IMR-90 (cell line): ENCODE results near the gene QKI. TPM values are rescaled to one million over a fixed set of nuclear protein-coding genes. Genes with fewer than 3 reads are reported as not detected.
A peak's percentile ranks its signal among the peaks of the same experiment; 100 is the strongest.

Source experiments
- ATAC-seq: fragments of 200-7000 bp; cut with Tn5 transposase; 2 replicates; pipeline ENCODE4 v1.9.1; 2020; ENCODE audit warnings: low read depth, mild to moderate bottlenecking, moderate library complexity
- BruUV-seq: library from RNA; stranded (reverse); fragments of 400-500 nt; replicated peaks from 2 replicates; lab custom pipeline; 2021; lab: Mats Ljungman, UMichigan
- CTCF ChIA-PET: fragments of 300-600 bp; formaldehyde crosslinking; extraction: SDS; loops from one replicate; lab custom pipeline; 2021; ENCODE audit warnings: antibody characterized with exemption; lab: Yijun Ruan, JAX
- POLR2A ChIA-PET: fragments of 300-600 bp; sonication (Branson Sonifier 250); formaldehyde crosslinking; loops from one replicate; lab custom pipeline; 2022; ENCODE audit warnings: antibody characterized with exemption; ENCODE audit not compliant: unreplicated experiment; lab: Charles Lee
- DNase-seq: peaks from one replicate; pipeline ENCODE4 v3.0.0; 2013
- H2AFZ ChIP-seq: replicated peaks from 2 replicates; pipeline ENCODE3; 2013; ENCODE audit warnings: low read length, mild to moderate bottlenecking; ENCODE audit not compliant: poor library complexity
- H2AK5ac ChIP-seq: 2 replicates; pipeline ENCODE4 v1.6.1; 2013; ENCODE audit warnings: low read depth, low read length, inconsistent platforms
- H2AK9ac ChIP-seq: replicated peaks from 2 replicates; pipeline ENCODE3; 2013; ENCODE audit warnings: mild to moderate bottlenecking, low read depth, low read length, moderate library complexity; ENCODE audit not compliant: poor library complexity
- H2BK120ac ChIP-seq: 2 replicates; pipeline ENCODE4 v1.6.1; 2013; ENCODE audit warnings: low read depth, low read length, inconsistent platforms
- H2BK15ac ChIP-seq: 3 replicates; pipeline ENCODE4 v1.6.1; 2013; ENCODE audit warnings: low read depth, low read length, inconsistent platforms
- H2BK20ac ChIP-seq: 2 replicates; pipeline ENCODE4 v1.6.1; 2013; ENCODE audit warnings: low read depth, mild to moderate bottlenecking, inconsistent platforms, low read length, moderate library complexity
- H2BK5ac ChIP-seq: 2 replicates; pipeline ENCODE4 v1.6.1; 2013; ENCODE audit warnings: mild to moderate bottlenecking, low read depth, low read length, inconsistent platforms; ENCODE audit not compliant: poor library complexity, severe bottlenecking
- H3K14ac ChIP-seq: replicated peaks from 2 replicates; pipeline ENCODE4 v1.6.1; 2013; ENCODE audit warnings: low read depth, low read length, inconsistent platforms
- H3K18ac ChIP-seq: 2 replicates; pipeline ENCODE4 v1.6.1; 2013; ENCODE audit warnings: low read depth, low read length, control low read depth
- H3K23ac ChIP-seq: 2 replicates; pipeline ENCODE4 v1.6.1; 2013; ENCODE audit warnings: low read depth, low read length, inconsistent platforms
- H3K27ac ChIP-seq: 2 replicates; pipeline ENCODE4 v1.5.1; 2013; ENCODE audit warnings: mild to moderate bottlenecking, control low read depth, low read length; ENCODE audit not compliant: insufficient read depth
- H3K27me3 ChIP-seq: 2 replicates; pipeline ENCODE4 v1.6.1; 2013; ENCODE audit warnings: low read length; ENCODE audit not compliant: control insufficient read depth, insufficient read depth
- H3K36me3 ChIP-seq: 2 replicates; pipeline ENCODE4 v1.6.1; 2013; ENCODE audit warnings: low read length, mixed read lengths; ENCODE audit not compliant: control insufficient read depth, insufficient read depth
- H3K4ac ChIP-seq: 2 replicates; pipeline ENCODE4 v1.6.1; 2013; ENCODE audit warnings: low read depth, low read length, inconsistent platforms
- H3K4me1 ChIP-seq: 2 replicates; pipeline ENCODE4 v1.6.1; 2013; ENCODE audit warnings: low read length, mixed read lengths; ENCODE audit not compliant: control insufficient read depth, insufficient read depth
- H3K4me2 ChIP-seq: 2 replicates; pipeline ENCODE4 v1.6.1; 2013; ENCODE audit warnings: low read depth, mild to moderate bottlenecking, control low read depth, low read length, moderate library complexity
- H3K4me3 ChIP-seq: 2 replicates; pipeline ENCODE4 v1.5.1; 2013; ENCODE audit warnings: low read depth, mild to moderate bottlenecking, control low read depth, low read length, moderate library complexity; ENCODE audit not compliant: insufficient read depth
- H3K56ac ChIP-seq: 2 replicates; pipeline ENCODE4 v1.6.1; 2013; ENCODE audit warnings: low read length, inconsistent platforms; ENCODE audit not compliant: insufficient read depth; ENCODE audit errors: extremely low read depth
- H3K79me1 ChIP-seq, 2 experiments: 2 replicates each; pipeline ENCODE4 v1.6.1; 2013; ENCODE audit warnings: low read length in 2 of 2, inconsistent platforms in 1 of 2, low read depth in 1 of 2
- H3K9ac ChIP-seq: 2 replicates; pipeline ENCODE4 v1.6.1; 2013; ENCODE audit warnings: low read depth, low read length, control low read depth
- H3K9me1 ChIP-seq: 2 replicates; pipeline ENCODE4 v1.6.1; 2013; ENCODE audit warnings: low read length, inconsistent platforms; ENCODE audit not compliant: insufficient read depth
- H3K9me3 ChIP-seq: 2 replicates; pipeline ENCODE4 v1.6.1; 2013; ENCODE audit warnings: low read length; ENCODE audit not compliant: control insufficient read depth, insufficient read depth
- H4K20me1 ChIP-seq: 2 replicates; pipeline ENCODE4 v1.6.1; 2013; ENCODE audit warnings: low read length, inconsistent platforms; ENCODE audit not compliant: insufficient read depth
- H4K5ac ChIP-seq: 2 replicates; pipeline ENCODE4 v1.6.1; 2013; ENCODE audit warnings: mild to moderate bottlenecking, low read depth, low read length, control low read depth
- H4K8ac ChIP-seq, 2 experiments: 2 replicates each; pipeline ENCODE4 v1.6.1; 2013; ENCODE audit warnings: low read depth in 2 of 2, low read length in 2 of 2, control low read depth in 1 of 2, inconsistent platforms in 1 of 2
- H4K91ac ChIP-seq: 2 replicates; pipeline ENCODE4 v1.6.1; 2013; ENCODE audit warnings: low read depth, low read length, inconsistent platforms; ENCODE audit not compliant: insufficient read depth
- BHLHE40 ChIP-seq: fragments of 150-350 bp; IDR thresholded peaks from 2 replicates; pipeline ENCODE4 v1.6.1; 2016; ENCODE audit warnings: mild to moderate bottlenecking, low read depth, low read length
- CEBPB ChIP-seq: IDR thresholded peaks from 2 replicates; pipeline ENCODE4 v1.6.1; 2012; ENCODE audit warnings: low read depth, low read length, improper control_type of control experiment
- CHD1 ChIP-seq: IDR thresholded peaks from 2 replicates; pipeline ENCODE4 v1.6.1; 2012; ENCODE audit warnings: low read depth, low read length, improper control_type of control experiment
- CTCF ChIP-seq: conservative IDR thresholded peaks from 2 replicates; pipeline ENCODE4 v1.5.1; 2012; ENCODE audit warnings: mild to moderate bottlenecking, low read depth, low read length, improper control_type of control experiment
- ELK1 ChIP-seq: fragments of 150-350 bp; IDR thresholded peaks from 2 replicates; pipeline ENCODE4 v1.6.1; 2016; ENCODE audit warnings: low read depth, mild to moderate bottlenecking, low read length, moderate library complexity, borderline replicate concordance
- FOS ChIP-seq: fragments of 150-350 bp; IDR thresholded peaks from 2 replicates; pipeline ENCODE4 v1.6.1; 2016; ENCODE audit warnings: low read depth, low read length
- MAFK ChIP-seq: IDR thresholded peaks from 2 replicates; pipeline ENCODE4 v1.6.1; 2012; ENCODE audit warnings: low read depth, low read length, improper control_type of control experiment
- MAZ ChIP-seq: IDR thresholded peaks from 2 replicates; pipeline ENCODE4 v1.6.1; 2012; ENCODE audit warnings: low read depth, mild to moderate bottlenecking, low read length, improper control_type of control experiment, moderate library complexity, borderline replicate concordance
- MXI1 ChIP-seq: IDR thresholded peaks from 2 replicates; pipeline ENCODE4 v1.6.1; 2012; ENCODE audit warnings: low read depth, mild to moderate bottlenecking, low read length, moderate library complexity, borderline replicate concordance
- NFE2L2 ChIP-seq: fragments of 150-350 bp; IDR thresholded peaks from 2 replicates; pipeline ENCODE4 v1.6.1; 2016; ENCODE audit warnings: low read depth, mild to moderate bottlenecking, low read length
- POLR2A ChIP-seq: IDR thresholded peaks from 2 replicates; pipeline ENCODE4 v1.6.1; 2012; ENCODE audit warnings: mild to moderate bottlenecking, low read depth, low read length
- RAD21 ChIP-seq: IDR thresholded peaks from 2 replicates; pipeline ENCODE4 v1.6.1; 2012; ENCODE audit warnings: low read length, improper control_type of control experiment
- RCOR1 ChIP-seq: IDR thresholded peaks from 2 replicates; pipeline ENCODE4 v1.6.1; 2012; ENCODE audit warnings: mild to moderate bottlenecking, low read length, improper control_type of control experiment; ENCODE audit not compliant: insufficient replicate concordance
- RFX5 ChIP-seq: IDR thresholded peaks from 2 replicates; pipeline ENCODE4 v1.8.0; 2012; ENCODE audit warnings: low read depth, mild to moderate bottlenecking, low read length, moderate library complexity
- SMC3 ChIP-seq: fragments of 150-350 bp; IDR thresholded peaks from 2 replicates; pipeline ENCODE4 v1.6.1; 2016; ENCODE audit warnings: low read depth, mild to moderate bottlenecking, antibody characterized with exemption, low read length, moderate library complexity
- USF2 ChIP-seq: fragments of 150-350 bp; IDR thresholded peaks from 2 replicates; pipeline ENCODE4 v1.6.1; 2017; ENCODE audit warnings: mild to moderate bottlenecking, antibody characterized with exemption, low read length, low read depth
- WGBS, 2 experiments: methylation state at CpG; one replicate each; pipeline versions ENCODE4 v1.1.5 to v1.1.7; 2013; ENCODE audit warnings: missing lambda C conversion rate in 2 of 2; ENCODE audit not compliant: insufficient read length in 1 of 2; ENCODE audit errors: extremely low coverage in 2 of 2; 5-methylcytosine and 5-hydroxymethylcytosine counted together
- dilution Hi-C: fragments of 300-500 bp; cut with HindIII; formaldehyde crosslinking; loops from one replicate; pipeline ENCODE4 v1.14.3; 2018; ENCODE audit warnings: low sequenced_read_pairs; ENCODE audit not compliant: unreplicated experiment
- in situ Hi-C: fragments of 300-500 bp; cut with MboI; formaldehyde crosslinking; loops from 3 replicates; pipeline ENCODE4 v1.14.3; 2019; ENCODE audit warnings: low sequenced_read_pairs, inconsistent platforms, mixed read lengths
- intact Hi-C: fragments of 100-400 bp; cut with micrococcal nuclease; formaldehyde crosslinking; loops from 2 replicates; pipeline ENCODE4 v1.10.0; 2022
- polyA plus RNA-seq, 3 experiments: library from polyadenylated mRNA; depleted of rRNA; stranded (reverse); fragments of >200 nt; gene quantifications; 2 replicates each; pipeline ENCODE4 v1.2.3, GENCODE V29; 2012; ENCODE audit warnings: low replicate concordance in 1 of 3
- total RNA-seq: library from RNA; depleted of rRNA; stranded (reverse); fragments of >200 nt; gene quantifications from 2 replicates; pipeline ENCODE4 v1.2.3, GENCODE V29; 2012

QKI gene
- total and polyA plus RNA-seq, 2 of the 4 experiments (the other 2 are of a cell fraction): 112 to 232 TPM

- in situ Hi-C loops (loop anchor here (10.0 kb wide), 1 partner anchor 516 kb away; no protein-coding TSS in a partner anchor), intact Hi-C loops (loop anchor here (5.0 kb wide), 1 partner anchor 429 kb away; no protein-coding TSS in a partner anchor), dilution Hi-C loops (no loop called here)
- no peak overlapping the region for H2BK20ac ChIP-seq
- ChIA-PET CTCF (no interaction called here), POLR2A (no interaction called here)
- no CpG with 5 or more reads among the region's 3 CpGs for WGBS, 2 experiments
- no TSS peak for BruUV-seq
- H3K14ac ChIP-seq: no peak overlapping the region
- H3K9me1 ChIP-seq: peaks cover 3% of the 10 kb centered on the region; the same call in 1 of the 2 replicates
- no peaks in the 10 kb centered on the region for H3K27me3 ChIP-seq
- DNase-seq (peak; percentile 27), ATAC-seq (peak; percentile 51)
- no peak overlapping the region for H2AK5ac ChIP-seq
- H3K36me3 ChIP-seq: no peaks in the 10 kb centered on the region
- H3K18ac ChIP-seq: no peak overlapping the region
- H3K4ac ChIP-seq: no peak overlapping the region
- H3K79me1 ChIP-seq: peaks cover 8 to 43% of the 10 kb centered on the region in 2 experiments
- H3K4me1 ChIP-seq: 0 out of 2 replicates have a peak, but pooled peaks cover 2% of the 10 kb centered on the region
- no peak overlapping the region for H2AK9ac ChIP-seq
- peaks cover 81% of the 10 kb centered on the region for H4K20me1 ChIP-seq
- no peak overlapping the region for H4K8ac ChIP-seq
- TF ChIP-seq RAD21 (no peak), POLR2A (no peak), USF2 (no peak), CTCF (no peak), MAFK (no peak), FOS (no peak), RFX5 (no peak), ELK1 (no peak), MAZ (no peak), RCOR1 (no peak), SMC3 (no peak), MXI1 (no peak), CEBPB (no peak), NFE2L2 (no peak), CHD1 (no peak), BHLHE40 (no peak)
- no peak overlapping the region for H3K9ac ChIP-seq
- H3K23ac ChIP-seq: no peak overlapping the region
- no peak overlapping the region for H2BK120ac ChIP-seq
- no peak overlapping the region for H4K91ac ChIP-seq
- H2BK5ac ChIP-seq: no peak overlapping the region
- no peak overlapping the region for H3K27ac ChIP-seq
- H4K5ac ChIP-seq: no peak overlapping the region
- no peak overlapping the region for H3K4me2 ChIP-seq
- H3K4me3 ChIP-seq: no peak overlapping the region
- H3K9me3 ChIP-seq: no peaks in the 10 kb centered on the region
- H2AFZ ChIP-seq: no peak overlapping the region
- no peak overlapping the region for H3K56ac ChIP-seq
- no peak overlapping the region for H2BK15ac ChIP-seq
These were observed 23.9 kb downstream of the QKI start for GRCh38 chr6:163438298-163438939.
